ENCODE measurements around the gene P2RY2. TPM values are rescaled to one million over a fixed set of nuclear protein-coding genes. Genes with fewer than 3 reads are reported as not detected.

The P2RY2 gene
- polyA plus RNA-seq, 3 donors: 2.8 to 24.1 (median 12.7) TPM

DNA sequence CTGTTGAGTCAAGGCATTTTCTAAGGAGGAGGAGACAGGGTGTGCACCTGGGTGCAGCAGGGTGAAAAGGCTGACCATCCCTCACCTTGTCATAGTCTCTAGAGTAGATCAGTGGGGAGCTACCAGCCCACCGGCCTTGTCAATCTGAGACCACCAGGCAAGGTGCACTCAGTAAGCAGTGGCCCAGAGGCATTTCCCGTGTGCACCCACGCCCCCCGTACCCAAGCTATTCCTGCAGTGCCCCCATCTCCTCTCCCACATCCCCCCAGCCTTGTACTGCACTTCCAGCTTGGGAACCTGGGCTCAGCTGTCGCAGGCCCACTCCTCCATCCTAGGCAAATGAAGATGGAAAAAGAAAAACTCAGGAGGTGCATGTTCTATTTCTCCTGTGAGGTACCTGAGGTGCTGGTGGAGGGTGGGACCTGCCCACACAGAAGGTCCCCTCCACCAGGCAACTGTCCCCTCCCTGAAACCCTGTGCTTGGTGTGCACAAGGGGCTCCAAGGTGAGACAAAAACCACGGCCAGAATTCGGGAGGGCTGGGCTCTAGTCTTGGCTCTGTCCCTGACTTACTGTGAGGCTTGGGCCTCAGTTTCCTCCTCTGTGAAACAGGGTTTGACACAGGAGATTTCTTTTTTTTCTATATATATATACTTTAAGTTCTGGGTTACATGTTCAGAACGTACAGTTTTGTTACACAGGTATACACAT lies 8.4 kb downstream of the P2RY2 start:
- H3K27ac Mint-ChIP-seq: peak overlapping the region in 2 of 7 donors; percentile 21 to 53
- H3K4me2 ChIP-seq (replicated peaks; ENCODE audit: extremely low read depth, low read length, poor library complexity, severe bottlenecking): no peak overlapping the region
- peaks cover 32 to 33% of the 10 kb centered on the region in 2 donors for H3K4me1 ChIP-seq (ENCODE audit: control insufficient read depth in 1 of 2, insufficient read depth in 2 of 2, low read length in 2 of 2)
- H3K27ac ChIP-seq (ENCODE audit: low read depth in 1 of 2, low read length in 2 of 2): peak overlapping the region in 1 of 2 donors; percentile 60
- no peak overlapping the region for H3K4me3 ChIP-seq (replicated peaks in 1 of 3; ENCODE audit: low read depth in 2 of 3, low read length in 3 of 3)
- no peak overlapping the region for H3K4me3 Mint-ChIP-seq
- peaks cover 36 to 53% of the 10 kb centered on the region in 2 donors for H3K36me3 ChIP-seq (replicated peaks in 1 of 2; ENCODE audit: control insufficient read depth in 1 of 2, insufficient read depth in 2 of 2, low read length in 2 of 2)
- H3K9me3 ChIP-seq (replicated peaks in 1 of 2; ENCODE audit: control insufficient read depth in 1 of 2, insufficient read depth in 1 of 2, low read length in 2 of 2): no peaks in the 10 kb centered on the region
- no peak overlapping the region for H3K9ac ChIP-seq (ENCODE audit: insufficient read depth, low read length, poor library complexity, severe bottlenecking)
- H4K20me1 ChIP-seq (ENCODE audit: insufficient read depth, low read length): peaks cover 85% of the 10 kb centered on the region
- no peaks in the 10 kb centered on the region for H3K9me3 Mint-ChIP-seq
- no peak overlapping the region for H2AFZ ChIP-seq (ENCODE audit: insufficient read depth, low read depth, low read length, poor library complexity, severe bottlenecking)
- intact Hi-C loops (cut with micrococcal nuclease): no loop called here
- no peaks in the 10 kb centered on the region for H3K27me3 ChIP-seq (ENCODE audit: control insufficient read depth in 2 of 2, insufficient read depth in 2 of 2, low read length in 2 of 2)
- TF ChIP-seq, protein P1, sequence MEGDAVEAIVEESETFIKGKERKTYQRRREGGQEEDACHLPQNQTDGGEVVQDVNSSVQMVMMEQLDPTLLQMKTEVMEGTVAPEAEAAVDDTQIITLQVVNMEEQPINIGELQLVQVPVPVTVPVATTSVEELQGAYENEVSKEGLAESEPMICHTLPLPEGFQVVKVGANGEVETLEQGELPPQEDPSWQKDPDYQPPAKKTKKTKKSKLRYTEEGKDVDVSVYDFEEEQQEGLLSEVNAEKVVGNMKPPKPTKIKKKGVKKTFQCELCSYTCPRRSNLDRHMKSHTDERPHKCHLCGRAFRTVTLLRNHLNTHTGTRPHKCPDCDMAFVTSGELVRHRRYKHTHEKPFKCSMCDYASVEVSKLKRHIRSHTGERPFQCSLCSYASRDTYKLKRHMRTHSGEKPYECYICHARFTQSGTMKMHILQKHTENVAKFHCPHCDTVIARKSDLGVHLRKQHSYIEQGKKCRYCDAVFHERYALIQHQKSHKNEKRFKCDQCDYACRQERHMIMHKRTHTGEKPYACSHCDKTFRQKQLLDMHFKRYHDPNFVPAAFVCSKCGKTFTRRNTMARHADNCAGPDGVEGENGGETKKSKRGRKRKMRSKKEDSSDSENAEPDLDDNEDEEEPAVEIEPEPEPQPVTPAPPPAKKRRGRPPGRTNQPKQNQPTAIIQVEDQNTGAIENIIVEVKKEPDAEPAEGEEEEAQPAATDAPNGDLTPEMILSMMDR (IDR thresholded peaks at IDR 0.05): no peak
- H3K27me3 Mint-ChIP-seq (ENCODE audit: low read depth in 3 of 3): no peaks in the 10 kb centered on the region
- WGBS (ENCODE audit: insufficient coverage): 92% methylated on average over 2 of the region's 8 CpGs
- peaks cover 50% of the 10 kb centered on the region for H3K4me1 Mint-ChIP-seq
- DNase-seq: no peak
- H3K36me3 Mint-ChIP-seq: peaks cover 59 to 79% of the 10 kb centered on the region in 2 donors
- H3K79me2 ChIP-seq (ENCODE audit: insufficient read depth, low read length): peaks cover 96% of the 10 kb centered on the region

DNA sequence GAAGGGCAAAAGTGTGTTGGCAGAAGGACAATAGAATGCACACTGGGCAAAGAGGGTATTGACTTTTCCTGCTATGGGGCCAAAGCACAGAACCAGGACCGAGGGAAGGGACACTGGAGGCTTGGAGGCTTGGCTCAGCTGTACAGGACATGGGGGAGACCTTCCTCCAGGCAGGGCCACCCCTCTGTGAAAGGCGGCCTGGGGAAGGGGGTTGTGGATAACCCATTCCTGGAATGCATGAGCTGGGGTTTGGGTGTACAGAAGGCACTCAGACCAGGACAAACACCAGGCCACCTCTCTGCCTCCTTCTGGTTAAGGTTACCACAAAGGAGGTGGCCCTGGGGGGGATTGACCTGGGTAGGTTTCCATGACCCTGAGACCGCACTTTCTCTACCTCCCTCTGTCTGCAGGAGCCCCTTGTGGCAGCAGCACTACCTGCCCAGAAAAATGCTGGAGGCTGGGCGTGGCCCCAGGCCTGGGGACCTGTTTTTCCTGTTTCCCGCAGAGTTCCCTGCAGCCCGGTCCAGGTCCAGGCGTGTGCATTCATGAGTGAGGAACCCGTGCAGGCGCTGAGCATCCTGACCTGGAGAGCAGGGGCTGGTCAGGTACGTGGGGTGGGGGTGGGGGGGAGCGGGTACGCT lies 9.6 kb downstream of the P2RY2 start:
- no peaks in the 10 kb centered on the region for H3K9me3 Mint-ChIP-seq
- H3K4me3 ChIP-seq (replicated peaks in 1 of 3; ENCODE audit: low read depth in 2 of 3, low read length in 3 of 3): no peak overlapping the region
- no peaks in the 10 kb centered on the region for H3K27me3 ChIP-seq (ENCODE audit: control insufficient read depth in 2 of 2, insufficient read depth in 2 of 2, low read length in 2 of 2)
- H3K4me1 ChIP-seq (ENCODE audit: control insufficient read depth in 1 of 2, insufficient read depth in 2 of 2, low read length in 2 of 2): peaks cover 20 to 21% of the 10 kb centered on the region in 2 donors
- TF ChIP-seq, protein P1 (IDR thresholded peaks at IDR 0.05): no peak
- H3K36me3 Mint-ChIP-seq: peaks cover 59 to 77% of the 10 kb centered on the region in 2 donors
- peaks cover 90% of the 10 kb centered on the region for H3K79me2 ChIP-seq (ENCODE audit: insufficient read depth, low read length)
- peaks cover 73% of the 10 kb centered on the region for H4K20me1 ChIP-seq (ENCODE audit: insufficient read depth, low read length)
- H3K4me3 Mint-ChIP-seq: no peak overlapping the region
- H3K36me3 ChIP-seq (replicated peaks in 1 of 2; ENCODE audit: control insufficient read depth in 1 of 2, insufficient read depth in 2 of 2, low read length in 2 of 2): peaks cover 40 to 64% of the 10 kb centered on the region in 2 donors
- H3K4me2 ChIP-seq (replicated peaks; ENCODE audit: extremely low read depth, low read length, poor library complexity, severe bottlenecking): no peak overlapping the region
- H3K9me3 ChIP-seq (replicated peaks in 1 of 2; ENCODE audit: control insufficient read depth in 1 of 2, insufficient read depth in 1 of 2, low read length in 2 of 2): no peaks in the 10 kb centered on the region
- peak overlapping the region in 4 of 7 donors; percentile 43 to 79 (median 56) for H3K27ac Mint-ChIP-seq
- H3K27me3 Mint-ChIP-seq (ENCODE audit: low read depth in 3 of 3): no peaks in the 10 kb centered on the region
- H3K27ac ChIP-seq (ENCODE audit: low read depth in 1 of 2, low read length in 2 of 2): peak overlapping the region in 1 of 2 donors; percentile 18
- peaks cover 37% of the 10 kb centered on the region for H3K4me1 Mint-ChIP-seq
- WGBS (ENCODE audit: insufficient coverage): 95% methylated on average over 3 of the region's 12 CpGs
- no peak overlapping the region for H2AFZ ChIP-seq (ENCODE audit: insufficient read depth, low read depth, low read length, poor library complexity, severe bottlenecking)
- DNase-seq: no peak
- intact Hi-C loops (cut with micrococcal nuclease): no loop called here
- no peak overlapping the region for H3K9ac ChIP-seq (ENCODE audit: insufficient read depth, low read length, poor library complexity, severe bottlenecking)

Measured in CD14-positive monocyte (primary cell).